Right lobe of liver (tissue), 6 donors: ENCODE data around the gene POLR3E. TPM values are rescaled to one million over a fixed set of nuclear protein-coding genes. Genes with fewer than 3 reads are reported as not detected.
A peak's percentile ranks its signal among the peaks of the same experiment; 100 is the strongest.

ENCODE experiments used
- ATAC-seq, 4 donors: fragments of 200-7000 bp; cut with Tn5 transposase; one replicate each; pipeline ENCODE4 v1.9.1; 2020; ENCODE audit warnings: mild to moderate bottlenecking in 4 of 4, moderate library complexity in 4 of 4
- DNase-seq, 3 donors: peaks; one replicate each; pipeline ENCODE4 v3.0.0-alpha.2; 2020
- H3K27ac ChIP-seq, 3 donors: fragments of 200-600 bp; one replicate each; pipeline ENCODE4 v1.8.0; 2022
- H3K27me3 ChIP-seq, 2 donors: fragments of 200-600 bp; one replicate each; pipeline ENCODE4 v1.8.0; 2022
- H3K36me3 ChIP-seq, 4 donors: fragments of 200-600 bp; sonication (generic) in 1 of 4; one replicate each; pipeline versions ENCODE4 v1.5.1 to v1.8.0; 2017 to 2022; ENCODE audit warnings: control low read depth in 1 of 4
- H3K4me1 ChIP-seq, 4 donors: fragments of 200-600 bp; sonication (generic) in 1 of 4; one replicate each; pipeline versions ENCODE4 v1.5.1 to v1.8.0; 2017 to 2022; ENCODE audit warnings: control low read depth in 1 of 4
- H3K4me3 ChIP-seq, 3 donors: fragments of 200-600 bp; one replicate each; pipeline ENCODE4 v1.8.0; 2022
- H3K9me3 ChIP-seq, 4 donors: fragments of 200-600 bp; sonication (generic) in 1 of 4; one replicate each; pipeline versions ENCODE4 v1.5.1 to v1.8.0; 2017 to 2022; ENCODE audit warnings: control low read depth in 1 of 4
- CTCF ChIP-seq, 4 donors: fragments of 200-600 bp in 3 of 4; fragments of 450-650 bp in 1 of 4; IDR thresholded peaks; one replicate each; pipeline versions ENCODE4 v1.5.1 to v1.8.0; 2016 to 2022; ENCODE audit warnings: antibody characterized with exemption in 4 of 4, mild to moderate bottlenecking in 2 of 4
- POLR2A ChIP-seq: fragments of 450-650 bp; IDR thresholded peaks from one replicate; pipeline ENCODE4 v1.6.1; 2017; ENCODE audit warnings: antibody characterized with exemption, mild to moderate bottlenecking
- WGBS: methylation state at CpG from one replicate; pipeline ENCODE4 v1.1.6; 2018; ENCODE audit warnings: low coverage, low lambda C conversion rate; ENCODE audit not compliant: insufficient coverage; ENCODE audit errors: missing lambda C conversion rate; 5-methylcytosine and 5-hydroxymethylcytosine counted together
- intact Hi-C, 2 donors: fragments of 100-400 bp; cut with DNase I; formaldehyde crosslinking; loops; one replicate each; pipeline versions ENCODE4 v1.11.2 to v1.14.1; 2022
- total RNA-seq, 6 experiments: library from RNA; depleted of rRNA in 2 of 6; stranded (reverse); fragments of >200 nt in 2 of 6; fragmentation: NEBNext Ultra II Directional in 3 of 6; extraction: Animal tissue kit (Norgen Biotek cat#: 25700) in 3 of 6; gene quantifications; one replicate each; pipeline versions ENCODE4 v1.1.0 to v1.2.4, GENCODE V29; 2016 to 2023
- donor health status: DM: no; HTN: yes; CAD: no.
- donor health status: DM: no; HTN: no; CAD: no.
- donor health status: DM: no; HTN: no; CAD: no.
- donor health status: DM: no; HTN: yes; CAD: no.
- donor health status: DM: no; HTN: yes; CAD: no.

POLR3E gene
- total RNA-seq, 6 experiments from 2014 or later = 15.8 to 35.7 (median 26.9) TPM

DNA sequence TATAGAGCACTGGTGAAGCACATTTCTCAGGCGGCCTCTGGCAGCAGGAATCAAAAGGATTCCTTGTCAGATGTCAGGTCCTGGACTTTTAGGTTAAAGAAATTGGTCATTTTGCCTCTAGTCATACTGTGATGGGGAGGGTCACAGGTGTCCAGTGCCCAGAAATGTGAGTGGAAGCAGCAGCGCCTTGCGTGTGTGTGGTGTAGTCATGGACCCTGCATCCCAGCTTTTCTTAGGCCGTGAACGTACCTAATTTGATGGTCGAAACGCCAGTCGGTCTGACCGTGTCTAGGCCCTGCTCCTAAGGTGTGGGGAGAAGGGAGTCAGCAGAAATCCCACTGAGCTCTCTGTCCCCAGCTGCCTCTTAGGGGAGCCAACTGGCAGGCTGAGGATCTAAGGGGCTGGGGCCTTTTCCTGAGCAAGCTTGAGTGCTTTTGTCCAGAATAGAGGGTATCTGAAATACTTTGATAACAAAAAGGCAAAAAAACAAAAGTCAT is 32.0 kb downstream of the POLR3E start:
- 99% methylated on average over 9 of the region's 9 CpGs for WGBS
- Histone ChIP-seq H3K27ac (no peak overlapping the region), H3K27me3 (no peaks in the 10 kb centered on the region), H3K4me1 (no peaks in the 10 kb centered on the region), H3K9me3 (no peaks in the 10 kb centered on the region), H3K4me3 (no peak overlapping the region), H3K36me3 (peaks cover 0 to 58% (median 24%) of the 10 kb centered on the region in 4 donors)
- DNase-seq (no peak), ATAC-seq (no peak)
- TF ChIP-seq CTCF (IDR thresholded peaks at IDR 0.05) = no peak
- intact Hi-C loops = no loop called here

GRCh38 chr16:22330326-22330725 is 33.1 kb downstream of the POLR3E start:
- ATAC-seq (peak in 1 of 4 donors; percentile 14), DNase-seq (no peak)
- no peak overlapping the region for H3K27ac ChIP-seq
- WGBS = 66% methylated on average over 3 of the region's 4 CpGs
- no peaks in the 10 kb centered on the region for H3K9me3 ChIP-seq
- H3K36me3 ChIP-seq = peaks cover 0 to 58% (median 26%) of the 10 kb centered on the region in 4 donors
- TF ChIP-seq CTCF (IDR thresholded peaks at IDR 0.05) (no peak), POLR2A (no peak)
- H3K4me1 ChIP-seq = no peaks in the 10 kb centered on the region
- no peaks in the 10 kb centered on the region for H3K27me3 ChIP-seq
- H3K4me3 ChIP-seq = no peak overlapping the region
- intact Hi-C loops = no loop called here

- Histone ChIP-seq H3K27me3 (no peaks in the 10 kb centered on the region), H3K27ac (no peak overlapping the region), H3K4me1 (no peaks in the 10 kb centered on the region), H3K4me3 (no peak overlapping the region), H3K9me3 (no peaks in the 10 kb centered on the region), H3K36me3 (peaks cover 0 to 41% (median 11%) of the 10 kb centered on the region in 4 donors)
- peak; percentile 58 to 82 (median 74) for ATAC-seq
- TF ChIP-seq CTCF (IDR thresholded peaks at IDR 0.05) = no peak
- no peak for TF ChIP-seq POLR2A
- no peak for DNase-seq
- intact Hi-C loops = no loop called here
- WGBS = 69% methylated on average over 5 of the region's 6 CpGs
Observed at GRCh38 chr16:22333457-22333994, 36.3 kb downstream of the POLR3E start.

GRCh38 chr16:22335668-22336246 is 38.5 kb downstream of the POLR3E start:
- H3K9me3 ChIP-seq = no peaks in the 10 kb centered on the region
- WGBS = no CpG with 5 or more reads among the region's 3 CpGs
- peak in 2 of 4 donors; percentile 16 to 47 for ATAC-seq
- TF ChIP-seq CTCF (IDR thresholded peaks at IDR 0.05) (no peak), POLR2A (no peak)
- no peak overlapping the region for H3K4me3 ChIP-seq
- no peak for DNase-seq
- H3K4me1 ChIP-seq = no peaks in the 10 kb centered on the region
- H3K27me3 ChIP-seq = no peaks in the 10 kb centered on the region
- H3K27ac ChIP-seq = no peak overlapping the region
- H3K36me3 ChIP-seq = peaks cover 0 to 40% (median 8%) of the 10 kb centered on the region in 4 donors
- intact Hi-C loops = no loop called here
